H9 (cell line): ENCODE measurements around the gene FAM229B. TPM values are rescaled to one million over a fixed set of nuclear protein-coding genes. Genes with fewer than 3 reads are reported as not detected.

Source experiments
- DNase-seq: peaks from one replicate; pipeline ENCODE4 v3.0.0-alpha.2; 2017
- H2AFZ ChIP-seq: one replicate; pipeline ENCODE4 v1.6.1; 2013; ENCODE audit warnings: mild to moderate bottlenecking, low read length, control low read depth, moderate library complexity
- H2AK5ac ChIP-seq: 2 replicates; pipeline ENCODE4 v1.6.1; 2013; ENCODE audit warnings: low read length, control low read depth, mixed read lengths; ENCODE audit not compliant: insufficient read length
- H2BK120ac ChIP-seq: one replicate; pipeline ENCODE4 v1.6.1; 2013; ENCODE audit warnings: low read depth, mild to moderate bottlenecking, low read length, control low read depth, inconsistent platforms; ENCODE audit not compliant: poor library complexity, severe bottlenecking
- H2BK12ac ChIP-seq: 2 replicates; pipeline ENCODE4 v1.6.1; 2013; ENCODE audit warnings: low read length, control low read depth, mixed read lengths, low read depth; ENCODE audit not compliant: insufficient read length
- H2BK15ac ChIP-seq: 2 replicates; pipeline ENCODE4 v1.6.1; 2013; ENCODE audit warnings: low read depth, low read length, control low read depth
- H2BK20ac ChIP-seq: one replicate; pipeline ENCODE4 v1.6.1; 2013; ENCODE audit warnings: low read depth, mild to moderate bottlenecking, low read length, control low read depth, inconsistent platforms; ENCODE audit not compliant: poor library complexity, severe bottlenecking
- H2BK5ac ChIP-seq: 2 replicates; pipeline ENCODE4 v1.6.1; 2013; ENCODE audit warnings: low read length, control low read depth, mixed read lengths; ENCODE audit not compliant: insufficient read length
- H3K14ac ChIP-seq: 2 replicates; pipeline ENCODE4 v1.6.1; 2013; ENCODE audit warnings: low read length, control low read depth; ENCODE audit not compliant: insufficient read depth
- H3K18ac ChIP-seq: 2 replicates; pipeline ENCODE4 v1.6.1; 2013; ENCODE audit warnings: low read depth, mild to moderate bottlenecking, mixed read lengths, low read length, control low read depth; ENCODE audit not compliant: insufficient read length
- H3K23ac ChIP-seq: 2 replicates; pipeline ENCODE4 v1.6.1; 2013; ENCODE audit warnings: low read length, control low read depth, mixed read lengths, low read depth; ENCODE audit not compliant: insufficient read length
- H3K23me2 ChIP-seq: 2 replicates; pipeline ENCODE4 v1.6.1; 2013; ENCODE audit warnings: low read depth, mild to moderate bottlenecking, mixed read lengths, low read length, control low read depth; ENCODE audit not compliant: insufficient read length, poor library complexity, severe bottlenecking
- H3K27ac ChIP-seq: 2 replicates; pipeline ENCODE4 v1.5.1; 2013; ENCODE audit warnings: low read length, control low read depth, mixed read lengths, low read depth; ENCODE audit not compliant: insufficient read length
- H3K27me3 ChIP-seq: 2 replicates; pipeline ENCODE4 v1.6.1; 2013; ENCODE audit warnings: low read length, control low read depth, inconsistent platforms; ENCODE audit not compliant: insufficient read depth
- H3K4ac ChIP-seq: 2 replicates; pipeline ENCODE4 v1.6.1; 2013; ENCODE audit warnings: low read depth, mild to moderate bottlenecking, control low read depth, inconsistent platforms, low read length, moderate library complexity
- H3K4me1 ChIP-seq: 2 replicates; pipeline ENCODE4 v1.6.1; 2013; ENCODE audit warnings: low read length, control low read depth, inconsistent platforms; ENCODE audit not compliant: insufficient read depth
- H3K4me2 ChIP-seq: 2 replicates; pipeline ENCODE4 v1.6.1; 2013; ENCODE audit warnings: low read length, control low read depth, mixed read lengths; ENCODE audit not compliant: insufficient read length, insufficient read depth
- H3K56ac ChIP-seq: 2 replicates; pipeline ENCODE4 v1.6.1; 2013; ENCODE audit warnings: low read depth, mild to moderate bottlenecking, mixed read lengths, low read length, control low read depth; ENCODE audit not compliant: insufficient read length
- H3K79me1 ChIP-seq: 2 replicates; pipeline ENCODE4 v1.6.1; 2013; ENCODE audit warnings: low read depth, mild to moderate bottlenecking, moderate library complexity, low read length, control low read depth, inconsistent platforms; ENCODE audit not compliant: insufficient read depth, poor library complexity, severe bottlenecking
- H3K79me2 ChIP-seq: 2 replicates; pipeline ENCODE4 v1.6.1; 2013; ENCODE audit warnings: low read length, control low read depth, inconsistent platforms; ENCODE audit not compliant: insufficient read depth
- H3K9ac ChIP-seq: 2 replicates; pipeline ENCODE4 v1.6.1; 2013; ENCODE audit warnings: low read length, control low read depth, mixed read lengths; ENCODE audit not compliant: insufficient read length; ENCODE audit errors: extremely low read depth
- H3K9me3 ChIP-seq: one replicate; pipeline ENCODE4 v1.6.1; 2013; ENCODE audit warnings: low read depth, low read length, inconsistent platforms; ENCODE audit not compliant: control insufficient read depth
- H3T11ph ChIP-seq: one replicate; pipeline ENCODE4 v1.6.1; 2013; ENCODE audit warnings: mild to moderate bottlenecking, low read length, control low read depth, inconsistent platforms
- H4K20me1 ChIP-seq: one replicate; pipeline ENCODE4 v1.6.1; 2013; ENCODE audit not compliant: control insufficient read depth, insufficient read length, insufficient read depth
- H4K5ac ChIP-seq: 2 replicates; pipeline ENCODE4 v1.6.1; 2013; ENCODE audit warnings: low read depth, mild to moderate bottlenecking, mixed read lengths, low read length, control low read depth; ENCODE audit not compliant: insufficient read length
- H4K8ac ChIP-seq: replicated peaks from 2 replicates; pipeline ENCODE4 v1.6.1; 2013; ENCODE audit warnings: low read length, control low read depth, mixed read lengths, low read depth; ENCODE audit not compliant: insufficient read length
- H4K91ac ChIP-seq: 2 replicates; pipeline ENCODE4 v1.6.1; 2013; ENCODE audit warnings: low read depth, mild to moderate bottlenecking, moderate library complexity, mixed read lengths, low read length, control low read depth; ENCODE audit not compliant: insufficient read length
- H3K27ac Mint-ChIP-seq, 3 experiments: 2 replicates in 2 of 3; 3 replicates in 1 of 3; pipeline ENCODE4 v1.8.0; 2020 to 2021; ENCODE audit warnings: mixed read lengths in 3 of 3, mild to moderate bottlenecking in 1 of 3, moderate library complexity in 1 of 3
- H3K27me3 Mint-ChIP-seq: 2 replicates; pipeline ENCODE4 v1.8.0; 2021; ENCODE audit warnings: low read depth, mild to moderate bottlenecking, moderate library complexity, mixed read lengths
- H3K36me3 Mint-ChIP-seq, 3 experiments: 2 replicates in 2 of 3; 3 replicates in 1 of 3; pipeline ENCODE4 v1.8.0; 2020 to 2021; ENCODE audit warnings: low read depth in 3 of 3, mixed read lengths in 3 of 3; ENCODE audit not compliant: insufficient read depth in 1 of 3
- H3K4me1 Mint-ChIP-seq, 2 experiments: 2 replicates each; pipeline ENCODE4 v1.8.0; 2020; ENCODE audit warnings: mixed read lengths in 2 of 2
- H3K4me3 Mint-ChIP-seq, 2 experiments: 2 replicates in 1 of 2; 3 replicates in 1 of 2; pipeline ENCODE4 v1.8.0; 2020 to 2021; ENCODE audit warnings: mild to moderate bottlenecking in 2 of 2, mixed read lengths in 2 of 2, moderate library complexity in 1 of 2
- H3K9me3 Mint-ChIP-seq, 2 experiments: 2 replicates in 1 of 2; 3 replicates in 1 of 2; pipeline ENCODE4 v1.8.0; 2020; ENCODE audit warnings: mild to moderate bottlenecking in 2 of 2, mixed read lengths in 2 of 2, moderate library complexity in 1 of 2
- whole genome bisulfite sequencing: extraction: QIAGEN DNeasy Blood & Tissue Kit; methylation state at CpG from one replicate; pipeline ENCODE4 v1.1.7; 2013; ENCODE audit warnings: missing lambda C conversion rate, low lambda C conversion rate, mixed read lengths; ENCODE audit not compliant: insufficient read length; ENCODE audit errors: extremely low coverage; 5-methylcytosine and 5-hydroxymethylcytosine counted together
- total RNA-seq: library from RNA; stranded (reverse); gene quantifications from 2 replicates; pipeline ENCODE4 v1.2.1, GENCODE V29; 2021
- TF ChIP-seq, protein P1 (sequence below): fragments of 200-600 bp; sonication (generic); conservative IDR thresholded peaks from 3 replicates; pipeline ENCODE4 v1.8.0; 2021; ENCODE audit warnings: antibody characterized with exemption, mild to moderate bottlenecking

Gene FAM229B
- total RNA-seq, 1 experiment from 2014 or later = 8.2 TPM

DNA sequence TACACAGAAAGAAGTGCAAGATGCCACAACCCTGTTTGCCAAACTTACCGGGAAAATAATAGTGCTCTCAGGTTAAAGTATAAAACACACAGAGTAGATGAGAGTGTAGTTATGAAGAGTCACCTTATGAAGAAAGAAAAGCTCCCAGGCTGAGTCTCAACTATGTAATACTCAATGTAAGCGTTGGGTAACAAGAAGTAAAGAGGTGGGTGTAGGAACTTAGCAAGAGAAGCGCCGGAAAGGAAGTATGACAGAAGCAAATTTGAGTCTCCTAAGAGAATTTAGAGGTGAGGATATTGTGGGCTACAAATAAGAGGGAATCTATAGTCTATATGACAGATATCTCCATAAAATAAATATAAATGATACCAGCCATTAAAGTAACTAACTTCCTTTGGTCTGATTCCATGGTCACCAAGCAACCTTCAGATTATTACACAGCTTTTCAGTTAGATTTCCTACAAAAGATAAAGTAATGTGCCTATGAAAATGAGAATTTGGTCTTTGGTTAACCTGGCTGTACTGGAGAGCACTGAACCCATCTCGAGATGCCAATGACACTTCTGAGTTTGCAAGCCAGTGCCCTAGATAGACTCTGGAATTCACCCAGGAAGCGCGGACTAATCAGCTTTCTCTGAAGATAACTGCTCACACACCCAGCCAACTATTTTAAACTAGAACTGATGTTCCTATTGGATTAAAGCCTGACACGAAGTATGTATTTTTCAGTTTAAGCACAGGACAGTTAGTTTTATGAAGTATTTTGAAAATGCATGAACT lies 1.9 kb upstream of the FAM229B start:
- no peak overlapping the region for H2BK12ac ChIP-seq
- no peak overlapping the region for H2BK15ac ChIP-seq
- Mint-ChIP-seq H3K9me3 (no peaks in the 10 kb centered on the region), H3K36me3 (no peaks in the 10 kb centered on the region; a peak in 2 of 7 replicates), H3K27ac (no peak overlapping the region), H3K27me3 (peaks cover 9% of the 10 kb centered on the region), H3K4me1 (no peaks in the 10 kb centered on the region), H3K4me3 (peak overlapping the region; percentile 3 to 49; a peak in 2 of 5 replicates)
- H3K14ac ChIP-seq = no peak overlapping the region
- H2BK20ac ChIP-seq = no peak overlapping the region
- H2BK5ac ChIP-seq = no peak overlapping the region
- H4K5ac ChIP-seq = no peak overlapping the region
- H3K4me2 ChIP-seq = no peak overlapping the region
- no peaks in the 10 kb centered on the region for H3K23me2 ChIP-seq
- H4K20me1 ChIP-seq = no peaks in the 10 kb centered on the region
- H3K79me2 ChIP-seq = no peaks in the 10 kb centered on the region
- H3K27me3 ChIP-seq = no peaks in the 10 kb centered on the region
- no peak overlapping the region for H3K27ac ChIP-seq
- H3K4me1 ChIP-seq = no peaks in the 10 kb centered on the region
- no peak overlapping the region for H3K9ac ChIP-seq
- H2AK5ac ChIP-seq = no peak overlapping the region
- H3K18ac ChIP-seq = no peak overlapping the region
- TF ChIP-seq, protein P1, sequence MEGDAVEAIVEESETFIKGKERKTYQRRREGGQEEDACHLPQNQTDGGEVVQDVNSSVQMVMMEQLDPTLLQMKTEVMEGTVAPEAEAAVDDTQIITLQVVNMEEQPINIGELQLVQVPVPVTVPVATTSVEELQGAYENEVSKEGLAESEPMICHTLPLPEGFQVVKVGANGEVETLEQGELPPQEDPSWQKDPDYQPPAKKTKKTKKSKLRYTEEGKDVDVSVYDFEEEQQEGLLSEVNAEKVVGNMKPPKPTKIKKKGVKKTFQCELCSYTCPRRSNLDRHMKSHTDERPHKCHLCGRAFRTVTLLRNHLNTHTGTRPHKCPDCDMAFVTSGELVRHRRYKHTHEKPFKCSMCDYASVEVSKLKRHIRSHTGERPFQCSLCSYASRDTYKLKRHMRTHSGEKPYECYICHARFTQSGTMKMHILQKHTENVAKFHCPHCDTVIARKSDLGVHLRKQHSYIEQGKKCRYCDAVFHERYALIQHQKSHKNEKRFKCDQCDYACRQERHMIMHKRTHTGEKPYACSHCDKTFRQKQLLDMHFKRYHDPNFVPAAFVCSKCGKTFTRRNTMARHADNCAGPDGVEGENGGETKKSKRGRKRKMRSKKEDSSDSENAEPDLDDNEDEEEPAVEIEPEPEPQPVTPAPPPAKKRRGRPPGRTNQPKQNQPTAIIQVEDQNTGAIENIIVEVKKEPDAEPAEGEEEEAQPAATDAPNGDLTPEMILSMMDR = no peak
- H2AFZ ChIP-seq = no peak overlapping the region
- no peak overlapping the region for H3K56ac ChIP-seq
- H3K9me3 ChIP-seq = no peaks in the 10 kb centered on the region
- no peak overlapping the region for H3K23ac ChIP-seq
- no peak overlapping the region for H2BK120ac ChIP-seq
- WGBS = no CpG with 5 or more reads among the region's 8 CpGs
- no peak overlapping the region for H4K8ac ChIP-seq
- no peak overlapping the region for H3T11ph ChIP-seq
- H4K91ac ChIP-seq = no peak overlapping the region
- H3K4ac ChIP-seq = no peak overlapping the region
- H3K79me1 ChIP-seq = no peaks in the 10 kb centered on the region
- no peak for DNase-seq
